GM12878 (cell line): ENCODE results near the gene OR52N2. TPM values are rescaled to one million over a fixed set of nuclear protein-coding genes. Genes with fewer than 3 reads are reported as not detected.

Experiments used
- ATAC-seq: fragments of 200-7000 bp; cut with Tn5 transposase; 3 replicates; pipeline ENCODE4 v1.9.1; 2020; ENCODE audit warnings: mild to moderate bottlenecking, moderate library complexity
- BruUV-seq: library from RNA; stranded (reverse); fragments of 400-500 nt; replicated peaks from 2 replicates; lab custom pipeline; 2021; lab: Mats Ljungman, UMichigan
- CTCF ChIA-PET: fragments of 300-600 bp; sonication (Branson Sonifier 250); formaldehyde crosslinking; extraction: SDS; loops from one replicate; lab custom pipeline; 2021; ENCODE audit warnings: inconsistent platforms; lab: Yijun Ruan, JAX
- POLR2A ChIA-PET: fragments of 350-600 bp; formaldehyde crosslinking; extraction: SDS; loops from one replicate; lab custom pipeline; 2021; ENCODE audit warnings: inconsistent platforms; lab: Charles Lee
- RAD21 ChIA-PET: fragments of 300-600 bp; sonication (Branson Sonifier 250); formaldehyde crosslinking; loops from one replicate; lab custom pipeline; 2023; ENCODE audit warnings: antibody characterized with exemption; ENCODE audit not compliant: unreplicated experiment; lab: Charles Lee
- SMC1A ChIA-PET: fragments of 300-600 bp; sonication (Branson Sonifier 250); formaldehyde crosslinking; loops from one replicate; lab custom pipeline; 2023; ENCODE audit not compliant: unreplicated experiment, uncharacterized antibody; lab: Charles Lee
- DNase-seq: peaks from one replicate; pipeline ENCODE4 v3.0.0-alpha.2; 2011; ENCODE audit warnings: low read depth, low spot score
- FAIRE-seq: peaks from 3 replicates; lab custom pipeline; 2011; peaks lifted over from hg19 to GRCh38; lab: Jason Lieb, UNC
- H2AFZ ChIP-seq: 2 replicates; pipeline ENCODE4 v1.6.0; 2011; ENCODE audit warnings: low read depth, low read length, control low read depth; ENCODE audit not compliant: control insufficient read depth
- H3K27ac ChIP-seq: 2 replicates; pipeline ENCODE4 v1.5.1; 2011; ENCODE audit warnings: control low read depth; ENCODE audit not compliant: control insufficient read depth, insufficient read depth
- H3K27me3 ChIP-seq, 2 experiments: replicated peaks in 1 of 2; 2 replicates each; pipeline versions ENCODE4 v1.6.0 to v1.6.1; 2011; ENCODE audit warnings: low read length in 1 of 2; ENCODE audit not compliant: control insufficient read depth in 2 of 2, insufficient read depth in 2 of 2
- H3K36me3 ChIP-seq, 2 experiments: 2 replicates each; pipeline ENCODE4 v1.5.1; 2011; ENCODE audit warnings: low read length in 1 of 2; ENCODE audit not compliant: control insufficient read depth in 2 of 2, insufficient read depth in 2 of 2
- H3K4me1 ChIP-seq: 2 replicates; pipeline ENCODE4 v1.6.1; 2011; ENCODE audit warnings: mild to moderate bottlenecking, low read length, moderate library complexity, mixed read lengths; ENCODE audit not compliant: control insufficient read depth, insufficient read depth
- H3K4me2 ChIP-seq: 2 replicates; pipeline ENCODE4 v1.6.0; 2011; ENCODE audit warnings: control low read depth; ENCODE audit not compliant: control insufficient read depth, insufficient read depth
- H3K4me3 ChIP-seq: fragments of 200-600 bp; sonication (generic); 2 replicates; pipeline ENCODE4 v1.5.1; 2016
- H3K79me2 ChIP-seq: 2 replicates; pipeline ENCODE4 v1.6.0; 2011; ENCODE audit warnings: low read length; ENCODE audit not compliant: control insufficient read depth, insufficient read depth
- H3K9ac ChIP-seq: 2 replicates; pipeline ENCODE4 v1.8.0; 2011; ENCODE audit warnings: low read length, control low read depth, mixed read lengths; ENCODE audit not compliant: control insufficient read depth, insufficient read depth
- H3K9me3 ChIP-seq: replicated peaks from 3 replicates; pipeline ENCODE4 v1.5.1; 2011; ENCODE audit warnings: mild to moderate bottlenecking, low read length; ENCODE audit not compliant: control insufficient read depth, insufficient read depth
- H4K20me1 ChIP-seq: 2 replicates; pipeline ENCODE4 v1.6.0; 2011; ENCODE audit not compliant: control insufficient read depth, insufficient read depth
- ATF7 ChIP-seq: fragments of 450-650 bp; IDR thresholded peaks from 2 replicates; pipeline ENCODE4 v1.6.1; 2016; ENCODE audit warnings: low read depth, mild to moderate bottlenecking
- IKZF1 ChIP-seq: fragments of 450-650 bp; conservative IDR thresholded peaks from 2 replicates; pipeline ENCODE4 v1.6.1; 2017; ENCODE audit warnings: antibody characterized with exemption, mild to moderate bottlenecking
- IKZF2 ChIP-seq, 2 experiments: fragments of 450-650 bp; IDR thresholded peaks; 2 replicates each; pipeline ENCODE4 v1.6.1; 2017; ENCODE audit warnings: mild to moderate bottlenecking in 2 of 2, moderate library complexity in 2 of 2
- JUNB ChIP-seq: IDR thresholded peaks from 2 replicates; pipeline ENCODE4 v1.6.1; 2016; ENCODE audit warnings: antibody characterized with exemption, mild to moderate bottlenecking
- KAT2A ChIP-seq: conservative IDR thresholded peaks from 2 replicates; pipeline ENCODE4 v1.6.1; 2011; ENCODE audit warnings: low read depth, low read length; ENCODE audit not compliant: control insufficient read depth
- KDM1A ChIP-seq: fragments of 200-600 bp; sonication (generic); IDR thresholded peaks from 2 replicates; pipeline ENCODE4 v1.6.1; 2016; ENCODE audit warnings: borderline replicate concordance
- MEF2A ChIP-seq: IDR thresholded peaks from 2 replicates; pipeline ENCODE4 v1.6.1; 2011; ENCODE audit warnings: low read depth, mild to moderate bottlenecking, low read length, moderate library complexity; ENCODE audit not compliant: insufficient read depth
- MEF2B ChIP-seq: fragments of 450-650 bp; IDR thresholded peaks from 2 replicates; pipeline ENCODE4 v1.6.1; 2018; ENCODE audit warnings: mild to moderate bottlenecking, moderate library complexity; ENCODE audit not compliant: partially characterized antibody, poor library complexity, severe bottlenecking
- MTA2 ChIP-seq: fragments of 450-650 bp; IDR thresholded peaks from 2 replicates; pipeline ENCODE4 v1.6.1; 2016; ENCODE audit warnings: low read depth, mild to moderate bottlenecking, moderate library complexity
- POU2F2 ChIP-seq: IDR thresholded peaks from 3 replicates; pipeline ENCODE4 v1.6.1; 2011; ENCODE audit warnings: low read depth, mild to moderate bottlenecking, low read length, borderline replicate concordance
- SPI1 ChIP-seq: IDR thresholded peaks from 2 replicates; pipeline ENCODE4 v1.6.1; 2011; ENCODE audit warnings: low read depth, mild to moderate bottlenecking, low read length, moderate library complexity, borderline replicate concordance; ENCODE audit not compliant: insufficient read depth
- SUZ12 ChIP-seq: fragments of 200-600 bp; sonication (generic); IDR thresholded peaks from one replicate; pipeline ENCODE4 v1.6.1; 2018; ENCODE audit warnings: antibody characterized with exemption, mild to moderate bottlenecking; ENCODE audit not compliant: unreplicated experiment
- WGBS: methylation state at CpG from one replicate; pipeline ENCODE4 v1.1.6; 2016; ENCODE audit warnings: low lambda C conversion rate; ENCODE audit not compliant: insufficient replicate concordance, insufficient coverage; ENCODE audit errors: missing lambda C conversion rate; 5-methylcytosine and 5-hydroxymethylcytosine counted together
- in situ Hi-C: fragments of 300-500 bp; cut with MboI; formaldehyde crosslinking; loops from 9 replicates; pipeline ENCODE4 v1.14.3; 2018; ENCODE audit warnings: mixed read lengths
- intact Hi-C: fragments of 100-400 bp; cut with micrococcal nuclease; formaldehyde crosslinking; loops from one replicate; pipeline ENCODE4 v1.14.2; 2022; ENCODE audit not compliant: unreplicated experiment
- polyA plus RNA-seq, 11 experiments: library from polyadenylated mRNA; depleted of rRNA in 4 of 11; unstranded in 6 of 11; stranded (reverse) in 5 of 11; fragments of >200 nt; fragmentation: Nextera tagmentation in 4 of 11; fragmentation: Illumina TruSeq in 1 of 11; extraction: Ambion mirVana in 4 of 11; extraction: Trizol in 1 of 11; gene quantifications; 1 replicate in 1 of 11; 2 replicates in 10 of 11; pipeline versions ENCODE4 v1.2.1 to v1.2.3, GENCODE V29; 2011 to 2016; ENCODE audit warnings: inconsistent platforms in 2 of 11, missing spikeins in 2 of 11, low read depth in 1 of 11
- total RNA-seq, 4 experiments: library from RNA; depleted of rRNA in 3 of 4; stranded (reverse); fragments of >200 nt in 3 of 4; fragmentation: Illumina TruSeq in 1 of 4; extraction: Trizol in 1 of 4; gene quantifications; 2 replicates each; pipeline versions ENCODE4 v1.2.1 to v1.2.3, GENCODE V29; 2013 to 2021
- TF ChIP-seq, protein P1 (sequence below): fragments of 450-650 bp; formaldehyde crosslinking; IDR thresholded peaks from 2 replicates; pipeline ENCODE4 v1.5.0; 2022; ENCODE audit warnings: mild to moderate bottlenecking, missing genetic modification characterization
- TF ChIP-seq, protein P2 (sequence below): fragments of 450-650 bp; IDR thresholded peaks from 2 replicates; pipeline ENCODE4 v1.6.1; 2016; ENCODE audit warnings: mild to moderate bottlenecking

Gene OR52N2
- total and polyA plus RNA-seq, 10 of the 15 experiments (the other 5 are each of a cell fraction or from before 2014, with no cell fraction given): 0.06 to 0.42 (median 0.24) TPM; not detected in 5

DNA sequence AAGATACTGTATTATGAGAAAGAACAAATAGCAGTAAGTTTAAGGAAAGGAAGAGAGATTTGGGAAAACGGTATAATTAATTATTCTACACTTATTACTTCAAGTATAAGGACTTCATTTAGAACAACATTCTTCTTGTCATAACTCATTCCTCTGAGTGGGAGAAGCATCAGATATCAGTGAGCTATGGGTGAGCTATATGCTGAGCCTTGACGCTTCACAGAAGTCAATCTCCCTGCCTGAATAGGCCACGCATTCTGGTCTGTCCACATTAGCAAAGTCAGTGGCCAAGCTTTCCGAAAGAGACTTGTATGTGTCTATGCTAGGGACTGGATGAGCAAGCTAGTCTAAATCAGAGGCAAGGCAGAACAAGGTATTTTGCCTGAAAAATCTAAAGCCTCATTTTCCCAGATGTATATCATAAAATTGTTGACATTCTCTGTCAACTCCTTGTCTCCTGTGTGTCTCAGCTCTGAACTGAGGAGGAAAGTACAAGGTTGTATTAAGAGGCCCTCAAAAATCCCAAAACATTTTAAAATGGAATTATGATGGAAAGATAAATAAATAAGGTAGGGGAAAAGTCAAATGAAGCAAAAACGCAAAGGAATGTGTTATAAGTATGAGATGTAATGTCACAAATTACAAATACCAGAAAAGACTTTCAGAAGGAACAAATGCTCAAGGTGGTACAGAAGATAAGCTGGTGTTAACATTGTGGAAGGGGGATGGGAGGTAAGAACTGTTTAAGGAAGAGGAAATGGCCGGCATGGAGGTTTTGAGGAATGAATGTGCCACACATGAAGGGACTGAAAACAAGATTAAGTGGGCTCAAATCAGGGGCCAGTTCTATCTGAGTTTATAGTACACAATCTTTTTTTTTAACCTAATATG, 1.4 kb downstream of the OR52N2 start (continued):
- TF ChIP-seq, protein P1, sequence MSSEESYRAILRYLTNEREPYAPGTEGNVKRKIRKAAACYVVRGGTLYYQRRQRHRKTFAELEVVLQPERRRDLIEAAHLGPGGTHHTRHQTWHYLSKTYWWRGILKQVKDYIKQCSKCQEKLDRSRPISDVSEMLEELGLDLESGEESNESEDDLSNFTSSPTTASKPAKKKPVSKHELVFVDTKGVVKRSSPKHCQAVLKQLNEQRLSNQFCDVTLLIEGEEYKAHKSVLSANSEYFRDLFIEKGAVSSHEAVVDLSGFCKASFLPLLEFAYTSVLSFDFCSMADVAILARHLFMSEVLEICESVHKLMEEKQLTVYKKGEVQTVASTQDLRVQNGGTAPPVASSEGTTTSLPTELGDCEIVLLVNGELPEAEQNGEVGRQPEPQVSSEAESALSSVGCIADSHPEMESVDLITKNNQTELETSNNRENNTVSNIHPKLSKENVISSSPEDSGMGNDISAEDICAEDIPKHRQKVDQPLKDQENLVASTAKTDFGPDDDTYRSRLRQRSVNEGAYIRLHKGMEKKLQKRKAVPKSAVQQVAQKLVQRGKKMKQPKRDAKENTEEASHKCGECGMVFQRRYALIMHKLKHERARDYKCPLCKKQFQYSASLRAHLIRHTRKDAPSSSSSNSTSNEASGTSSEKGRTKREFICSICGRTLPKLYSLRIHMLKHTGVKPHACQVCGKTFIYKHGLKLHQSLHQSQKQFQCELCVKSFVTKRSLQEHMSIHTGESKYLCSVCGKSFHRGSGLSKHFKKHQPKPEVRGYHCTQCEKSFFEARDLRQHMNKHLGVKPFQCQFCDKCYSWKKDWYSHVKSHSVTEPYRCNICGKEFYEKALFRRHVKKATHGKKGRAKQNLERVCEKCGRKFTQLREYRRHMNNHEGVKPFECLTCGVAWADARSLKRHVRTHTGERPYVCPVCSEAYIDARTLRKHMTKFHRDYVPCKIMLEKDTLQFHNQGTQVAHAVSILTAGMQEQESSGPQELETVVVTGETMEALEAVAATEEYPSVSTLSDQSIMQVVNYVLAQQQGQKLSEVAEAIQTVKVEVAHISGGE (CRISPR knock-in tag): no peak
- no peak for TF ChIP-seq POU2F2

DNA sequence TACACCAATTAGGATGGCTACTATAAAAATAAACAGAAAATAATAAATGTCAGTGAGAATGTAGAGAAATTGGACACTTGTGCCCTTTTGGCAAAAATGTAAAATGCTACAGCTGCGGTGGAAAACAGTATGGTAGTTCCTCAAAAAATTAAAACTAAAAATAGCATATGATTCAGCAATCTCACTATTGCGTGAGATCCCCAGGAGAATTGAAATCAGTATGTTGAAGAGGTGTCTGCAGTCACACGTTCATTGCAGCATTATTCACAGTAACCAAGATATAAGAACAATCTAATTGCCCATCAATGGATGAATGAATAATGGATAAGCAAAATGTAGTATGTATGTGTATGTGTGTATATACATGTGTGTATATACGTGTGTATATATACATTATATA, 6.8 kb downstream of the OR52N2 start:
- no peaks in the 10 kb centered on the region for H3K9me3 ChIP-seq
- SMC1A ChIA-PET: no interaction called here
- WGBS: 39% methylated on average over 4 of the region's 4 CpGs
- RAD21 ChIA-PET: no interaction called here
- peak; percentile 59; the same call in 1 of the 2 replicates for TF ChIP-seq MEF2A
- 0 out of 2 replicates have a peak, but pooled peaks have one; percentile 12 for TF ChIP-seq JUNB
- TF ChIP-seq IKZF2 (IDR thresholded peaks at IDR 0.05): peak in 1 of 2 experiments; percentile 27; a peak in 1 of 4 replicates
- TF ChIP-seq SPI1: peak; percentile 6; the same call in 1 of the 2 replicates
- TF ChIP-seq IKZF1: 0 out of 2 replicates have a peak, but pooled peaks have one; percentile 20
- TF ChIP-seq MEF2B: peak; percentile 84
- TF ChIP-seq KDM1A: no peak
- TF ChIP-seq KAT2A: no peak
- TF ChIP-seq SUZ12: no peak
- TF ChIP-seq MTA2: peak; percentile 37; the same call in 1 of the 2 replicates
- peak; percentile 57; the same call in 1 of the 2 replicates for TF ChIP-seq ATF7
- TF ChIP-seq, protein P2, sequence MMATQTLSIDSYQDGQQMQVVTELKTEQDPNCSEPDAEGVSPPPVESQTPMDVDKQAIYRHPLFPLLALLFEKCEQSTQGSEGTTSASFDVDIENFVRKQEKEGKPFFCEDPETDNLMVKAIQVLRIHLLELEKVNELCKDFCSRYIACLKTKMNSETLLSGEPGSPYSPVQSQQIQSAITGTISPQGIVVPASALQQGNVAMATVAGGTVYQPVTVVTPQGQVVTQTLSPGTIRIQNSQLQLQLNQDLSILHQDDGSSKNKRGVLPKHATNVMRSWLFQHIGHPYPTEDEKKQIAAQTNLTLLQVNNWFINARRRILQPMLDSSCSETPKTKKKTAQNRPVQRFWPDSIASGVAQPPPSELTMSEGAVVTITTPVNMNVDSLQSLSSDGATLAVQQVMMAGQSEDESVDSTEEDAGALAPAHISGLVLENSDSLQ: no peak
- CTCF ChIA-PET: interaction anchor here (1.0 kb wide), 1 partner anchor 131 kb away, joined by 3 read pairs; no protein-coding TSS in a partner anchor
- no peak overlapping the region for H3K9ac ChIP-seq
- no peaks in the 10 kb centered on the region for H3K79me2 ChIP-seq
- in situ Hi-C loops (no loop called here), intact Hi-C loops (loop anchor here (5.0 kb wide), 1 partner anchor 113 kb away; no protein-coding TSS in a partner anchor)
- FAIRE-seq (no peak), DNase-seq (no peak), ATAC-seq (peak; percentile 73)
- BruUV-seq: no TSS peak
- no peak overlapping the region for H3K4me2 ChIP-seq
- no peaks in the 10 kb centered on the region for H3K4me1 ChIP-seq
- H3K27me3 ChIP-seq: no peaks in the 10 kb centered on the region
- H3K27ac ChIP-seq: no peak overlapping the region
- POLR2A ChIA-PET: no interaction called here
- H4K20me1 ChIP-seq: no peaks in the 10 kb centered on the region
- no peak overlapping the region for H3K4me3 ChIP-seq
- H3K36me3 ChIP-seq: no peaks in the 10 kb centered on the region
- H2AFZ ChIP-seq: no peak overlapping the region
